IMR-90 (cell line): Measurements from ENCODE around the gene CCDC116.

Source experiments
- BHLHE40 ChIP-seq: fragments of 150-350 bp; IDR thresholded peaks from 2 replicates; pipeline ENCODE4 v1.6.1; 2016; ENCODE audit warnings: mild to moderate bottlenecking, low read depth, low read length
- CEBPB ChIP-seq: IDR thresholded peaks from 2 replicates; pipeline ENCODE4 v1.6.1; 2012; ENCODE audit warnings: low read depth, low read length, improper control_type of control experiment
- CHD1 ChIP-seq: IDR thresholded peaks from 2 replicates; pipeline ENCODE4 v1.6.1; 2012; ENCODE audit warnings: low read depth, low read length, improper control_type of control experiment
- CTCF ChIP-seq: conservative IDR thresholded peaks from 2 replicates; pipeline ENCODE4 v1.5.1; 2012; ENCODE audit warnings: mild to moderate bottlenecking, low read depth, low read length, improper control_type of control experiment
- FOS ChIP-seq: fragments of 150-350 bp; IDR thresholded peaks from 2 replicates; pipeline ENCODE4 v1.6.1; 2016; ENCODE audit warnings: low read depth, low read length
- MAFK ChIP-seq: IDR thresholded peaks from 2 replicates; pipeline ENCODE4 v1.6.1; 2012; ENCODE audit warnings: low read depth, low read length, improper control_type of control experiment
- MXI1 ChIP-seq: IDR thresholded peaks from 2 replicates; pipeline ENCODE4 v1.6.1; 2012; ENCODE audit warnings: low read depth, mild to moderate bottlenecking, low read length, moderate library complexity, borderline replicate concordance
- NFE2L2 ChIP-seq: fragments of 150-350 bp; IDR thresholded peaks from 2 replicates; pipeline ENCODE4 v1.6.1; 2016; ENCODE audit warnings: low read depth, mild to moderate bottlenecking, low read length
- POLR2A ChIP-seq: IDR thresholded peaks from 2 replicates; pipeline ENCODE4 v1.6.1; 2012; ENCODE audit warnings: mild to moderate bottlenecking, low read depth, low read length
- RAD21 ChIP-seq: IDR thresholded peaks from 2 replicates; pipeline ENCODE4 v1.6.1; 2012; ENCODE audit warnings: low read length, improper control_type of control experiment
- RCOR1 ChIP-seq: IDR thresholded peaks from 2 replicates; pipeline ENCODE4 v1.6.1; 2012; ENCODE audit warnings: mild to moderate bottlenecking, low read length, improper control_type of control experiment; ENCODE audit not compliant: insufficient replicate concordance
- RFX5 ChIP-seq: IDR thresholded peaks from 2 replicates; pipeline ENCODE4 v1.8.0; 2012; ENCODE audit warnings: low read depth, mild to moderate bottlenecking, low read length, moderate library complexity
- SMC3 ChIP-seq: fragments of 150-350 bp; IDR thresholded peaks from 2 replicates; pipeline ENCODE4 v1.6.1; 2016; ENCODE audit warnings: low read depth, mild to moderate bottlenecking, antibody characterized with exemption, low read length, moderate library complexity
- USF2 ChIP-seq: fragments of 150-350 bp; IDR thresholded peaks from 2 replicates; pipeline ENCODE4 v1.6.1; 2017; ENCODE audit warnings: mild to moderate bottlenecking, antibody characterized with exemption, low read length, low read depth

- TF ChIP-seq CTCF (no peak), POLR2A (no peak), USF2 (no peak), RFX5 (no peak), BHLHE40 (no peak), MAFK (no peak), MXI1 (no peak), NFE2L2 (no peak), RAD21 (no peak), FOS (no peak), SMC3 (no peak), CHD1 (no peak), RCOR1 (no peak), CEBPB (no peak)
These were observed 34.2 kb downstream of the CCDC116 start for GRCh38 chr22:21666786-21667185.
